ENCODE data around the gene MED16. TPM values are rescaled to one million over a fixed set of nuclear protein-coding genes. Genes with fewer than 3 reads are reported as not detected.

Gene MED16
- total RNA-seq, 1 experiment from 2014 or later, result 21.3 TPM

DNA sequence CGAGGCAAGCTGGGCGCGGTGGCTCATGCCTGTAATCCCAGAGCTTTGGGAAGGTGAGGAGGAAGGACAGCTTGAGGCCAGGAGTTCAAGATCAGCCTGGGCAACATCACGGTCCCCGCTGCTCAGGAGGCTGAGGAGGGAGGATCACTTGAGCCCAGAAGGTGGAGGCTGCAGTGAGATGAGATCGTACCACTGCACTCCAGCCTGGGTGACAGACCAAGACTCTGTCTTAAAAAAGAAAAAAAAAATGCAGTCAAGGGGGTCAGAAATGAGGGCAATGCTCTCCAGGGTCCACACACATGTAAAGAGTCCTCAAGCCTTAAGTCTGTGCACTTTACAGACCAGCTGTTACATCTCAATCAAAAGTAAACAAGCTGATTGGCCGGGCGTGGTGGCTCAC is 11.6 kb upstream of the MED16 start:
- Histone ChIP-seq H3K36me3 (no peaks in the 10 kb centered on the region), H3K9me3 (replicated peaks) (no peaks in the 10 kb centered on the region), H3K27ac (no peak overlapping the region), H3K4me3 (no peak overlapping the region), H3K27me3 (no peaks in the 10 kb centered on the region), H3K4me1 (peaks cover 8% of the 10 kb centered on the region; the same call in 1 of the 2 replicates)
- no peak for DNase-seq

DNA sequence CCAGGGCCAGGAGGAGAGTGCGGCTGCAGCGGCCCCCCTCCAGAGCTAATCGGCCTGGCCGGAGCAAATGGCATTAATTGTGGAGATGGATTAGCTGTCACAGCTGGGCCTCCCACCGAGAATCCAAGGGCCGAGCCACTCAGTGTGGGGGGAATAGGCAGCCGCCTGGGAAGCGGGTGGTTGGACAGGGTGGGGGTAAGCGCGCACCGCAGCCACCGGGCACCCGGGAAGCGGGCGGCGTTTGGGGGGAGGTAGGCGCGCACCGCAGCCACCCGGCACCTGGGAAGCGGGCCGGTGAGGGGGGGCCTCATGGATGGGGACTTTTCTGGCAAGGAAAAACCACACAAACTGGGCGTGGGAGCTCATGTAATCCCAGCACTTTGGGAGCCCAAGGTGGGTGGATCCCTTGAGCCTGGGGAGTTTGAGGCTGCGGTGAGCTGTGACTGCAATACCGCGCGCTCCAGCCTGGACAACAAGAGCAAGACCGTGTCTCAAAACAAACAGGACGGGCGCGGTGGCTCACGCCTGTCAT is 10.3 kb upstream of the MED16 start:
- no peaks in the 10 kb centered on the region for H3K27me3 ChIP-seq
- peak; percentile 90 to 91 for DNase-seq
- H3K27ac ChIP-seq, result peak overlapping the region; percentile 83
- peak overlapping the region; percentile 43 for H3K4me3 ChIP-seq
- peaks cover 8% of the 10 kb centered on the region; the same call in 1 of the 2 replicates for H3K4me1 ChIP-seq
- H3K9me3 ChIP-seq (replicated peaks), result no peaks in the 10 kb centered on the region
- H3K36me3 ChIP-seq, result no peaks in the 10 kb centered on the region

DNA sequence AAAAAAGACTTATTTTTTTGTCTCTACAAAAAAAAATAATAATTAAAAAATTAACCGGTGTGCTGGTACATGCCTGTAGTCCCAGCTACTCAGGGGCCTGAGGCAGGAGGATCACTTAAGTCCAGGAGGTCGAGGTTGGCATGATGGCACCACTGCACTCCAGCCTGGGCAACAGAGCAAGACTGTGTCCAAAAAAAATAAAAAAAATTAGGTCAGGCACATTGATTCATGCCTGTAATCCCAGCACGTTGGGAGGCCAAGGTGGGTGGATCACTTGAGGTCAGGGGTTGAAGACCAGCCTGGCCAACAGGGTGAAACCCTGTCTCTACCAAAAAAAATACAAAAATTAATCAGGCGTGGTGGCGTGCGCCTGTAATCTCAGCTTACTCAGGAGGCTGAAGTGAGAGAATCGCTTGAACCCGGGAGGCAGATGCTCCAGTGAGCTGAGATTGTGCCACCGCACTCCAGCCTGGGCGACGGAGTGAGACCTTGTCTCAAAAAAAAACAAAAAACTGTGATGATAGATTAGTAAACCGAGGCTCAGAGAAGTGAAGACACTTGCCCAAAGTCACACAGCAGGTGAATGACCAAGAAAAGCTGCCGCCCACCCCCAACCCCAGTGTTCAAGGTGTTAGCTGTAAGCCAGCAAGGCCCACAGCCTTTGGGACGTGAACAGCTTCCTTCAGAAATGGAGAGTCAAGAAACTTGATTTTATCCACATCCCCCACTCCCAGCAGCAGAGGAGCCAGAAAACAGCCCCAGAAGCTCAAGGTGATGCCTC is 9.6 kb upstream of the MED16 start:
- Histone ChIP-seq H3K27me3 (no peaks in the 10 kb centered on the region), H3K36me3 (no peaks in the 10 kb centered on the region), H3K4me3 (peak overlapping the region; percentile 43; the same call in 1 of the 2 replicates), H3K4me1 (peaks cover 8% of the 10 kb centered on the region; the same call in 1 of the 2 replicates), H3K27ac (peak overlapping the region; percentile 83), H3K9me3 (replicated peaks) (no peaks in the 10 kb centered on the region)
- DNase-seq, result no peak

DNA sequence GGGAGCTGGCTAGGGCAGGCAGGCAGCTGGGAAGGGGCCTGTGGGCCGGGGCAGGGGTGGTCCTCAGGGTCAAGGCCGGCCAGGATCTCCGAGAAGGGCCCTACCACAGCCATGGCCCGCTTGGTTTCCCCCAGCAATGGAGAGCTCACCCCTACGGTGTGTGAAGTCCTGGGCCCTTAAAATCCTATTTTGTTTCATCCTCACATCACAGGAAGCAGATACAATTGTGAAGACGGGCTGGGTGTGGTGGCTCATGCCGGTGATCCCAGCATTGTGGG is 9.0 kb upstream of the MED16 start:
- no peak overlapping the region for H3K4me3 ChIP-seq
- peaks cover 3% of the 10 kb centered on the region; the same call in 1 of the 2 replicates for H3K36me3 ChIP-seq
- DNase-seq, result no peak
- no peak overlapping the region; the same call in 1 of the 2 replicates for H3K27ac ChIP-seq
- H3K9me3 ChIP-seq (replicated peaks), result no peaks in the 10 kb centered on the region
- H3K4me1 ChIP-seq, result peaks cover 8% of the 10 kb centered on the region; the same call in 1 of the 2 replicates
- H3K27me3 ChIP-seq, result no peaks in the 10 kb centered on the region

DNA sequence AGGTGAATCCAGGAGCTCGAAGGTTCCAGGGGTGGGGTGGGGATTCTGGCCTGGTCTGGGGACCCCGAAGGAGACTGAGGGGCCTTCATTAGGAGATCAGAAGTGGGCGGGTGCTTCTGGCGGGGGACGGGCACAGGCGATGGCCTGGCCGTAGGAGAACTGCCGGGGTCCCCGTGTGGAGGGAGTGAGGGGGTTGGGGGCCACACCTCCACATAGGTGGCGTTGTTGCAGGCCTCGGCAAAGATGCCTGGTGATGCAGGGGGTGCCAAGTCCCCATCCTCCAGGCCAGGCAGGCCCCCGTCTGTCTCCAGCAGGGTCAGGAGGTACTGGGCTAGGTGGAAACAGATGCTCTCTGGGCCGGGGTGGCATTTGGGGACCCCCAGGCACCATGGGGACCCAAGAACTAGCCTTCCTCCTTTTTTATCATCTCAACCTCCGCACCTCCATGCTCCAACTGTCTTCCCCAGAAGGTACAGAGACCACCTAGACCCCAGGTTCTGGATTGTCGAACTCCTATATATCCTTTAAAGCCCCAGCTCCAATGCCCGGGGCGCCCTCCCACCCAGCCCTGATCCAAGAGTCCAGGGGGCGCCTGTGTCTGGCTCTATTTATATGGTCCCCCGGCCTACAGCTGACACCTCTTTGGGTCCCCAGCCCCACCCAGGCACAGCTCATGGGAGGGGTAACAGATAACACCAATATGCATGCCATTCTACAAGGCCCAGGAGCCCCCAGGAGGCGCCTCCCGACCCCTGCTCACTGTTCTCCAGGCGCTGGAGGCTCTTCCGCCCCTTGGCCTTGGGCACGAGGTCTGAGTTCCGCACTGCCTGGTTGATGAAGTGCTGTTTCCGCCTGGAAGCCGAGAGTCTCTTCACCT is 8.5 kb upstream of the MED16 start:
- peaks cover 4% of the 10 kb centered on the region; the same call in 1 of the 2 replicates for H3K36me3 ChIP-seq
- no peak for DNase-seq

DNA sequence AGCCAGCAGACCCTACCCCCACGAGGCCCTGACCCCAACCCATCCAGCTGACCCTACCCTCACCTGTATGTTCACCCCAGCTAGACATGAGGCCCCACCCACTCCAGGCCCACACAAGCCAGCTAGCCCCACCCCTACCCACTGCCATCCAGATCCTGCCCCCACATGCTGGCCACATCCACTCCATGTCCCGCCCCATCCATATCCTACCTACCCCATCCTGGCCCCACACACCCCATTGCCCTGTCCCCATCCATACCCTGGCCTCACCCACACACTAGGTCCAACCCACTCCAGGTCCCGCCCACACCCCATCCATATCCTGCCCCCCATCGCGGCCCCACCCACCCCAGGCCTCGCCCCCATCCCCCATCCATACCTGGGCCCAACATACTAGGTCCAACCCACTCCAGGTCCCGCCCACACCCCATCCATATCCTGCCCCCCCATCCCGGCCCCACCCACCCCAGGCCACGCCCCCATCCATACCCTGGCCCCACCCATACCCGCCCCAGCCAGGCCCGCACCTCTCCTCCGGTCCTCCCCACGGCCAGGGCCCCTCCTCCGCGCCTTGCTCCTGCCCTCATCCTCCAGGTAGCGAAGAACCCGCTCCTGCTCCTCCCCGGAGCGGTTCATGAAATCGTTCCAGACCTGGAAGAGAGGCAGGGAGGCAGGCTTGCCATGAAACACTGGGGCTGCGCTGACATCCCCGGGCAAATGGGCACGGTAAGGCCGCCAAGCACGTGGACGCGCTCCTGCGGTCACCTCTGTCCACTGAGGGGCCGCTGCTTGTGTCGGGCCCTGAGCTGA is 7.5 kb upstream of the MED16 start:
- DNase-seq, result peak; percentile 39 to 56
- Histone ChIP-seq H3K4me1 (peaks cover 8% of the 10 kb centered on the region; the same call in 1 of the 2 replicates), H3K9me3 (replicated peaks) (no peaks in the 10 kb centered on the region), H3K36me3 (peaks cover 4% of the 10 kb centered on the region; the same call in 1 of the 2 replicates), H3K27me3 (no peaks in the 10 kb centered on the region), H3K27ac (no peak overlapping the region), H3K4me3 (no peak overlapping the region)

More for the DNA sequence above, 8.5 kb upstream of the MED16 start:
- Histone ChIP-seq H3K27ac (no peak overlapping the region), H3K4me3 (no peak overlapping the region), H3K4me1 (peaks cover 8% of the 10 kb centered on the region; the same call in 1 of the 2 replicates), H3K9me3 (replicated peaks) (no peaks in the 10 kb centered on the region), H3K27me3 (no peaks in the 10 kb centered on the region)

DNA sequence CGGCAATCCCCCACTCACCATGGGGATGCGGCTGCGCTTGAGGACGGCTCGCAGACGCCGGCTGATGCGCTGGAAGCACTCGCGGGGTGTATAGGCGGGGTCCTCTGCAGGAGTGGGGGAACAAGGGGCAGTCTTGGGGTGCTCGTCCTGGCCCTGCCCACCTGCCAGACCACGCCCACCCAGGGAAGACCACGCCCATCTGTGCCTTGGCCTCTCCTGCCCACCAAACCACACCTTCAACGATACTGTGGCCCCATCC is 7.0 kb upstream of the MED16 start:
- H3K4me3 ChIP-seq, result no peak overlapping the region
- no peak overlapping the region for H3K27ac ChIP-seq
- no peaks in the 10 kb centered on the region for H3K9me3 ChIP-seq (replicated peaks)
- H3K36me3 ChIP-seq, result peaks cover 4% of the 10 kb centered on the region; the same call in 1 of the 2 replicates
- DNase-seq, result no peak
- H3K4me1 ChIP-seq, result peaks cover 8% of the 10 kb centered on the region; the same call in 1 of the 2 replicates
- no peaks in the 10 kb centered on the region for H3K27me3 ChIP-seq

DNA sequence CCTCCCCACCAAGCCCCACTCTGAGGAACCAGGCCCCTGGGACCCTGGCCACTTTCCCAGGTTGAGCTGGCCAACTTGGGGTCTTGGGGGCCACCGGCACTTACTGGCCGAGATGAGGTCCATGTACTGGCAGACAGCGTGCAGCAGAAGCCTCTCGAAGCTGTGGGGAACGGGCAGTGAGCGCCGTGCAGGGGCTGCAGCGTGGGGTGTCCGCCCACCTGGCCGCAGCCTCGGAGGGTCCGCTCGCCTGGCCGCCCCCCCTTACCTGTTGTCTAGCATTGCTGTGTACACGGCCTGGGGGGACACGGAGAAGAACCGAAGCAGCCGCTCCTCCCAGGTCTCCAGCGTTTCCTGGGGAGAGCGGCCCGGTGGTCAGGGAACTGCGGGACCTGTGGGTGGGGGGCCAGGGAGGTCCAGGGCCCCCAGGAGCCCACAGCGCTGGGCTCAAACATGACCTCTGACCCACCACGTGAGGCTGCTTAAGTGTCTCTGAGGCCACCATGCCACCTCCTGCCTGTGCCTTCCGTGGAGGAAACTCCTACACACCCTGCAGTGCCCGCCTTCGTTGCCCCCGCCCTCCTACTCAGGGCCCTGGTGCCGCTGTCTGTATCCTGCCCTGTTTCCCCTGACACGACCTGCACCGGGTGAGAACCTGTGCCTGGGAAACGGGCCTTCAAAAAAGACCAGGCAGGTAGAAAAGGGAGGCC is 6.5 kb upstream of the MED16 start:
- Histone ChIP-seq H3K27ac (no peak overlapping the region), H3K9me3 (replicated peaks) (no peaks in the 10 kb centered on the region)
- DNase-seq, result no peak

DNA sequence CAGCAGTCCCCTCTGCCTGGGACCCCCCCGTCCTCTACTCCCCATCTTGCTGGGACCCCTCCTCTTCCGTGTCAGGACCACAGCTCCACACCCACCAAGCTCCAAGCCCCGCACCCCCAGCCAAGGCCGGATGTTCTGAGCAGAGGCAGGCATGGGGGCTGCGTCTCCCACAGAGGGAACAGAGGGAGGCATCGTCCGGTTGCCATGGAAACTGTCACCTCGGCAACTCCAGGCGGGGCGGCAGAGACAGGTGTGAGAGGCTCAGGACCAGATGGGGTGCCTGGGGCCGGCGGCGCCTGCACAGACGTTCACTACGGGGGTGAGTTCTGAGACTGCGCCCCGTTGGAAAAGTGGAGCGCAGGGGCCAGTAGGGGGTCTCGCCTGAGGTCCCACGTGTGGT is 5.7 kb upstream of the MED16 start:
- H3K27ac ChIP-seq, result no peak overlapping the region
- H3K9me3 ChIP-seq (replicated peaks), result no peaks in the 10 kb centered on the region
- H3K36me3 ChIP-seq, result peaks cover 4% of the 10 kb centered on the region; the same call in 1 of the 2 replicates
- peak; percentile 70 to 78 for DNase-seq
- H3K4me1 ChIP-seq, result peaks cover 4% of the 10 kb centered on the region; the same call in 1 of the 2 replicates
- H3K27me3 ChIP-seq, result no peaks in the 10 kb centered on the region
- H3K4me3 ChIP-seq, result no peak overlapping the region

More for the DNA sequence above, 6.5 kb upstream of the MED16 start:
- H3K4me3 ChIP-seq, result no peak overlapping the region
- no peaks in the 10 kb centered on the region for H3K27me3 ChIP-seq
- H3K4me1 ChIP-seq, result peaks cover 8% of the 10 kb centered on the region; the same call in 1 of the 2 replicates
- H3K36me3 ChIP-seq, result peaks cover 4% of the 10 kb centered on the region; the same call in 1 of the 2 replicates

DNA sequence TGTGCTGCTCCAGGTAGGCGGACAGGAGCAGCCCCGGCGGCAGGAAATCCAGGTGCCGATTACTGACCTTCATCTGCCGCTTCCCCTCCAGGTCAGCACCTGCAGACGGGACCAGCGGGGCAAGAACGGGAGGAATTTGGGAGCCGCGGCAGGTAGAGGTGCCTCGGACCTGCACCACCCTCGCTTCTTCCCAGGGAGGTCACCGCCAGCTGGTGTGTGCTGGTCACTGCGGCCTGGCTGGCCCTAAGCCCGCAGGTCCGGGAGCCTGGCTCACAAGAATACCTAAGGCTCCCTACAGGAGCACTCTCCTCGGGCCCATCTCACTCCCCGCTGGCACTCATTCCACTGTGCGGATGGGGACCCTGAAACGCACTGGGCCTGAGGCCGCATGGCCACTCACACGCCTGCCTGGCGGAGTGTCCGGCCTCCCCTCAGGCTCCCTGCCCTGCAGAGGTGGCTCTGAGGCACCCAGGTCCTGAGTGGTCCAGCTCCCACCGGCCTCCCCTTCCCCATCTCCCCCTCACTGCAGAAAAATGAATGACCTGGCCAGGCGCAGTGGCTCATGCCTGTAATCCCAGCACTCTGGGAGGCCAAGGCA is 4.6 kb upstream of the MED16 start:
- Histone ChIP-seq H3K4me1 (peaks cover 2% of the 10 kb centered on the region; the same call in 1 of the 2 replicates), H3K4me3 (no peak overlapping the region), H3K27ac (no peak overlapping the region), H3K36me3 (peaks cover 4% of the 10 kb centered on the region; the same call in 1 of the 2 replicates), H3K27me3 (no peaks in the 10 kb centered on the region), H3K9me3 (replicated peaks) (no peaks in the 10 kb centered on the region)
- DNase-seq, result no peak

DNA sequence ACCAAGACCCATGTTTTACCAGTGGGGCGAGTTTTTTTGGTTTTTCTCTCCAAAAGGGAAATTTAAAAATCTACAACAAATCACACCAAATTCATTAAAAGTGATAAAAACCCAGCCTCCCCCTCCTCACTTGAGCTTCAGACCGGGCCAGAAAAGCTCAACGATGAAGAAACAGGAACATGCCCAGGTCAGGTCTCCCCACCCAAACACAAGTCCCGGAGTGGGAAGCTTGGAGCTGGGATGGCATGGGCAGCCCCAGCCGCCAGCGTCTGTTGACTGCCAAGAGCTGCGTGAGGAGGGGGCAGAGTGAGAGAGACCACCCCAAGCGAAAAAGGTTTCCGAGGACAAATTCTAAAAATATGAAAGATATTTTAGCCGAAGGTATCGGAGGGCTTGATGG is 4.0 kb upstream of the MED16 start:
- peaks cover 4% of the 10 kb centered on the region; the same call in 1 of the 2 replicates for H3K36me3 ChIP-seq
- no peak for DNase-seq

DNA sequence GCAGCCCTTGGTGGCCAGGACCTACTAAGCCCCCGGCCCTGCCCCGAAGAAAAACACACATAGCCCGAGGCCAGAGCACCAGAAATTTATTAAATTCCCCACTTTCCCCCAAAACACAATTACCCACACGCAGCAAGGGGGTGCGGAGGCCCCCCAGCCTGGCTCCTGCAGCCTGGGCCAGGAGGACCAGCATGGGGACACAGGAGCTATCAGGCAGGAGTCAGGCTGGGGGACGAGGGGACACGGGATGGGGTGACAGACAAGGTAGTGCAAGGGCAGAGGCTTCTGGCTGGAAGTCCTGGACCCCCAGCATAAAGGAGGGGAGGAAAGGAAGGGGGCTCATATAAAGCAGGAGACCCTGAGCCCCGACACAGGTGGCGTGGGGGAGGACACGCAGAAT is 3.4 kb upstream of the MED16 start:
- Histone ChIP-seq H3K9me3 (replicated peaks) (no peaks in the 10 kb centered on the region), H3K4me3 (no peak overlapping the region), H3K36me3 (peaks cover 4% of the 10 kb centered on the region; the same call in 1 of the 2 replicates), H3K4me1 (no peaks in the 10 kb centered on the region), H3K27me3 (no peaks in the 10 kb centered on the region), H3K27ac (no peak overlapping the region)
- no peak for DNase-seq

More for the DNA sequence above, 4.0 kb upstream of the MED16 start:
- Histone ChIP-seq H3K4me3 (no peak overlapping the region), H3K27me3 (no peaks in the 10 kb centered on the region), H3K4me1 (no peaks in the 10 kb centered on the region), H3K9me3 (replicated peaks) (no peaks in the 10 kb centered on the region), H3K27ac (no peak overlapping the region)

DNA sequence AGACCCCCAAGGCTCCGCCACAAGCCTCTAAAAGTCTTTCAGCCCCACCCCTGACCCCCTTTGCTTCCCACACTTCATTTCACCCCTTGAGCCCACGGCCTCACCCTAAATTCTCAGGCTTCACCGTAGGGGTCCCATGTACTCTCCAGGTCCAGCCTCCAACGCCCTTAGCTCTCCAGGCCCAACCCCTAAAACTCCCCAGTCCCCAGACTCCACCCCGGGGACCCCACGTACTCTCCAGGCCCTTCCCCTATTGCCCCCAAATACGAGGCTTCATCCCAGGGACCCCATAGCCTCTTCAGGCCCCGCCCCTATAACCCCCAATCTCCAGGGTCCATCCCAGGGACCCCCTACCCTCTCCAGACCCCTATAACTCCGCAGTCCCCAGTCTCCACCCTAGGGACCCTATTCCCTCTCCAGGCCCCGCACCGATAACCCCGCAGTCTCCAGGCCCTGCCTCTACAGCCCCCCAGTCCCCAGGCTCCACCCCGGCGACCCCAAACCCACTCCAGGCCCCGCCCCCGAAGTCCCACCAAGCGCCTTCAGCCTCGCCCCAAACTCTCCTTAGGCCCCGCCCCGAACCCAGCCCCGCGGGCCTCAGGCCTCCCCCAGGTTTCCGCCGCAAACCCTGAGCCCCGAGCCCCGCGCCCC is 619 bp downstream of the MED16 start:
- H3K27ac ChIP-seq, result no peak overlapping the region; the same call in 1 of the 2 replicates
- H3K27me3 ChIP-seq, result no peaks in the 10 kb centered on the region
- DNase-seq, result peak; percentile 41 to 54
- no peaks in the 10 kb centered on the region for H3K9me3 ChIP-seq (replicated peaks)
- H3K4me1 ChIP-seq, result no peaks in the 10 kb centered on the region
- peak overlapping the region; percentile 99 for H3K4me3 ChIP-seq
- H3K36me3 ChIP-seq, result peaks cover 4% of the 10 kb centered on the region; the same call in 1 of the 2 replicates
